OCI-LY7 (cell line): Measurements from ENCODE around the gene PACS1. TPM values are rescaled to one million over a fixed set of nuclear protein-coding genes. Genes with fewer than 3 reads are reported as not detected.

Experiments
- BruUV-seq: library from RNA; stranded (reverse); fragments of 400-500 nt; replicated peaks from 2 replicates; lab custom pipeline; 2021; lab: Mats Ljungman, UMichigan
- CTCF ChIA-PET: fragments of 300-600 bp; sonication (Branson Sonifier 250); formaldehyde crosslinking; loops from one replicate; lab custom pipeline; 2022; ENCODE audit warnings: antibody characterized with exemption; ENCODE audit not compliant: unreplicated experiment; lab: Charles Lee
- POLR2A ChIA-PET: fragments of 300-600 bp; sonication (Branson Sonifier 250); formaldehyde crosslinking; loops from one replicate; lab custom pipeline; 2022; ENCODE audit warnings: antibody characterized with exemption; lab: Charles Lee
- DNase-seq: peaks from one replicate; pipeline ENCODE4 v3.0.0-alpha.2; 2015; ENCODE audit warnings: low spot score
- H2AFZ ChIP-seq: fragments of 200-600 bp; sonication (generic), shearing (Covaris generic); 2 replicates; pipeline ENCODE4 v1.6.1; 2014; ENCODE audit warnings: mild to moderate bottlenecking, antibody characterized with exemption, low read length, moderate library complexity
- H3K27ac ChIP-seq: fragments of 200-600 bp; sonication (generic); 2 replicates; pipeline ENCODE4 v1.5.1; 2014; ENCODE audit warnings: mixed run types, low read depth, mild to moderate bottlenecking, moderate library complexity, low read length, inconsistent platforms; ENCODE audit not compliant: poor library complexity, severe bottlenecking
- H3K36me3 ChIP-seq: fragments of 200-600 bp; sonication (generic); 2 replicates; pipeline ENCODE4 v1.6.1; 2014; ENCODE audit warnings: mild to moderate bottlenecking, antibody characterized with exemption, low read length, moderate library complexity, mixed read lengths; ENCODE audit not compliant: insufficient read depth
- H3K4me1 ChIP-seq: fragments of 200-600 bp; sonication (generic); 2 replicates; pipeline ENCODE4 v1.5.1; 2014; ENCODE audit warnings: mild to moderate bottlenecking, low read length; ENCODE audit not compliant: insufficient read depth, poor library complexity, severe bottlenecking
- H3K4me2 ChIP-seq: fragments of 200-600 bp; sonication (generic); 2 replicates; pipeline ENCODE4 v1.6.1; 2014; ENCODE audit warnings: mild to moderate bottlenecking, low read length
- H3K4me3 ChIP-seq: fragments of 200-600 bp; sonication (generic); 2 replicates; pipeline ENCODE4 v1.5.1; 2014; ENCODE audit warnings: mild to moderate bottlenecking, low read depth, low read length; ENCODE audit not compliant: poor library complexity, severe bottlenecking
- H3K79me2 ChIP-seq: fragments of 200-600 bp; sonication (generic); 2 replicates; pipeline ENCODE4 v1.6.1; 2016; ENCODE audit warnings: low read depth, mild to moderate bottlenecking, low read length, moderate library complexity, mixed read lengths; ENCODE audit not compliant: insufficient read depth
- H3K9me2 ChIP-seq: fragments of 200-600 bp; sonication (generic); 2 replicates; pipeline ENCODE4 v1.6.1; 2016; ENCODE audit warnings: mild to moderate bottlenecking, low read length, mixed read lengths; ENCODE audit not compliant: insufficient read depth
- H3K9me3 ChIP-seq: fragments of 200-600 bp; sonication (generic); 2 replicates; pipeline ENCODE4 v1.6.1; 2014; ENCODE audit warnings: mild to moderate bottlenecking, mixed run types, low read length, mixed read lengths
- H4K20me1 ChIP-seq: fragments of 200-600 bp; sonication (generic); 2 replicates; pipeline ENCODE4 v1.6.1; 2014; ENCODE audit warnings: mild to moderate bottlenecking, antibody characterized with exemption, low read length, moderate library complexity, mixed read lengths; ENCODE audit not compliant: insufficient read depth
- EZH2phosphoT487 ChIP-seq: fragments of 200-600 bp; sonication (generic); IDR thresholded peaks from 2 replicates; pipeline ENCODE4 v1.6.1; 2018; ENCODE audit warnings: low read depth, borderline replicate concordance, mild to moderate bottlenecking, mixed run types, antibody characterized with exemption, low read length, moderate library complexity, mixed read lengths
- intact Hi-C: fragments of 100-400 bp; cut with micrococcal nuclease; formaldehyde crosslinking; loops from one replicate; pipeline ENCODE4 v1.10.0; 2022; ENCODE audit not compliant: unreplicated experiment
- total RNA-seq, 2 experiments: library from RNA; depleted of rRNA in 1 of 2; stranded (reverse); fragments of >200 nt in 1 of 2; shearing (Covaris generic) in 1 of 2; gene quantifications; 2 replicates each; pipeline ENCODE4 v1.2.3, GENCODE V29; 2014 to 2022
- TF ChIP-seq, protein P1 (sequence below): fragments of 200-600 bp; sonication (generic); conservative IDR thresholded peaks from 2 replicates; pipeline ENCODE4 v1.5.1; 2014; ENCODE audit warnings: mild to moderate bottlenecking, antibody characterized with exemption, low read length, moderate library complexity, mixed read lengths

The PACS1 gene
- total RNA-seq, 2 experiments from 2014 or later: 23.7 to 52.5 TPM

DNA sequence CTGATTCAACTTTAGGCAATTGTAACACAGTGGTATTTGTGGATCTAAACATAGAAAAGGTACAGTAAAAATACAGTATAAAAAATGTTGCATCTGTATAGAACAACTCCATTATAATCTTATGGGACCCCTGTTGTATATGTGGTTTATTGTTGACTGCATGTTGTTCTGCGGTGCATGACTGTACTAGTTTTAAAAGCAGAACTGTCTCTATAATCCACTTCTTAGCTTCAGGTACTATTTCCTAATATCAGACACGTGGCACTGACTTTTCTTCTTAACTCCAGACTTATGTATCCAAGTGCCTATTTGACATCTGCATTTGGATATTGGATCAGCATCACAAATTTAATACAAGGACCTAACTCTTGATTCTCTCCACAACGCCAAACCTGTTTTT lies 41.1 kb downstream of the PACS1 start:
- Histone ChIP-seq H3K4me3 (no peak overlapping the region), H3K36me3 (0 out of 2 replicates have a peak, but pooled peaks cover 4% of the 10 kb centered on the region), H3K9me2 (no peaks in the 10 kb centered on the region), H3K27ac (no peak overlapping the region), H3K4me2 (peak overlapping the region; percentile 61; the same call in 1 of the 2 replicates), H3K4me1 (peaks cover 54% of the 10 kb centered on the region), H3K9me3 (no peaks in the 10 kb centered on the region), H2AFZ (no peak overlapping the region), H4K20me1 (no peaks in the 10 kb centered on the region), H3K79me2 (peaks cover 16% of the 10 kb centered on the region; the same call in 1 of the 2 replicates)
- no TSS peak for BruUV-seq
- intact Hi-C loops: no loop called here
- peak; percentile 32 for DNase-seq
- CTCF ChIA-PET: interaction anchor here (0.5 to 1.1 kb wide), 2 partner anchors 10 to 12 kb away, joined by 3 to 4 read pairs; no protein-coding TSS in a partner anchor
- TF ChIP-seq EZH2phosphoT487: no peak
- TF ChIP-seq, protein P1, sequence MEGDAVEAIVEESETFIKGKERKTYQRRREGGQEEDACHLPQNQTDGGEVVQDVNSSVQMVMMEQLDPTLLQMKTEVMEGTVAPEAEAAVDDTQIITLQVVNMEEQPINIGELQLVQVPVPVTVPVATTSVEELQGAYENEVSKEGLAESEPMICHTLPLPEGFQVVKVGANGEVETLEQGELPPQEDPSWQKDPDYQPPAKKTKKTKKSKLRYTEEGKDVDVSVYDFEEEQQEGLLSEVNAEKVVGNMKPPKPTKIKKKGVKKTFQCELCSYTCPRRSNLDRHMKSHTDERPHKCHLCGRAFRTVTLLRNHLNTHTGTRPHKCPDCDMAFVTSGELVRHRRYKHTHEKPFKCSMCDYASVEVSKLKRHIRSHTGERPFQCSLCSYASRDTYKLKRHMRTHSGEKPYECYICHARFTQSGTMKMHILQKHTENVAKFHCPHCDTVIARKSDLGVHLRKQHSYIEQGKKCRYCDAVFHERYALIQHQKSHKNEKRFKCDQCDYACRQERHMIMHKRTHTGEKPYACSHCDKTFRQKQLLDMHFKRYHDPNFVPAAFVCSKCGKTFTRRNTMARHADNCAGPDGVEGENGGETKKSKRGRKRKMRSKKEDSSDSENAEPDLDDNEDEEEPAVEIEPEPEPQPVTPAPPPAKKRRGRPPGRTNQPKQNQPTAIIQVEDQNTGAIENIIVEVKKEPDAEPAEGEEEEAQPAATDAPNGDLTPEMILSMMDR: no peak
- POLR2A ChIA-PET: interaction anchor here (1.0 to 3.0 kb wide), 4 partner anchors 9 to 22 kb away, joined by 3 to 11 read pairs (median 4); no protein-coding TSS in a partner anchor

DNA sequence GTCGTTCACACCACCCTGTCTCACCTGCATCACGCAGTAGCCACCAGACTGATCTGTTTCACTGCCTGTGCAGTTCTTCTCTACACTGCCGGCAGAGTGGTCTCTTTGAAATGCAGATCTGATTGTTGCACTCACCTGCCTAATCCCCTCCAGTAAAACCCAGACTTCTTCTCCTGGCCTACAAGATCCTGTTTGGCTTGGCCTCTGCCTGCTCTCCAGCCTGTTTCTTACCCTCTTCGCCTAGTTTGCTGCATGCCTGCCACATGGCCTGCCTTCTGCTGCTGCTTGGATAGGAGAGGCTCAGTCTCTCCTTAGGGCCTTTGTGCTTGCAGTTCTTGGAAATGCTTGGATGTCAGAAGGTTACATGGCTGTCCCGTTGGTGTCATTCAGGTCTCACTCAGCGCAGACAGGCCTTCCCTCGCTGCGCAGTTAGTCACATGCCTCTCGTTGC lies 42.0 kb downstream of the PACS1 start:
- Histone ChIP-seq H3K9me2 (no peaks in the 10 kb centered on the region), H3K79me2 (peaks cover 16% of the 10 kb centered on the region; the same call in 1 of the 2 replicates), H2AFZ (peak overlapping the region; percentile 30; the same call in 1 of the 2 replicates), H3K36me3 (0 out of 2 replicates have a peak, but pooled peaks cover 3% of the 10 kb centered on the region), H3K27ac (peak overlapping the region; percentile 53), H3K4me2 (peak overlapping the region; percentile 61), H4K20me1 (no peaks in the 10 kb centered on the region), H3K4me3 (no peak overlapping the region), H3K9me3 (no peaks in the 10 kb centered on the region), H3K4me1 (peaks cover 63% of the 10 kb centered on the region)
- no peak for TF ChIP-seq EZH2phosphoT487
- TF ChIP-seq, protein P1: no peak
- DNase-seq: peak; percentile 24
- ChIA-PET CTCF (no interaction called here), POLR2A (interaction anchor here (1.0 to 3.0 kb wide), 2 partner anchors 11 to 15 kb away, joined by 3 to 11 read pairs; no protein-coding TSS in a partner anchor)
- intact Hi-C loops: no loop called here
- no TSS peak for BruUV-seq
